Panc1 (cell line): ENCODE measurements around the gene ZNF580.
A peak's percentile ranks its signal among the peaks of the same experiment; 100 is the strongest.

Experiments
- CTCF ChIP-seq: fragments of 450-650 bp; IDR thresholded peaks from 2 replicates; pipeline ENCODE4 v1.5.1; 2017; ENCODE audit warnings: mild to moderate bottlenecking
- POLR2AphosphoS5 ChIP-seq: IDR thresholded peaks from 2 replicates; pipeline ENCODE4 v1.6.1; 2012; ENCODE audit warnings: mild to moderate bottlenecking, low read depth, low read length, moderate library complexity
- REST ChIP-seq, 2 experiments: IDR thresholded peaks; 2 replicates each; pipeline ENCODE4 v1.6.1; 2011 to 2012; ENCODE audit warnings: low read depth in 2 of 2, control low read depth in 1 of 2, low read length in 1 of 2, mild to moderate bottlenecking in 1 of 2, moderate library complexity in 1 of 2; ENCODE audit not compliant: insufficient read depth in 1 of 2
- SIN3A ChIP-seq: IDR thresholded peaks from 2 replicates; pipeline ENCODE4 v1.6.1; 2012; ENCODE audit warnings: low read depth, mild to moderate bottlenecking, low read length, moderate library complexity, borderline replicate concordance; ENCODE audit not compliant: insufficient read depth
- TCF7L2 ChIP-seq: IDR thresholded peaks from 2 replicates; pipeline ENCODE4 v1.6.1; 2011; ENCODE audit warnings: mild to moderate bottlenecking, low read depth, low read length, inconsistent platforms

GRCh38 chr19:55599842-55600661 is 40.8 kb upstream of the ZNF580 start, which contains the start of gene ZNF524:
- TF ChIP-seq CTCF (no peak), POLR2AphosphoS5 (peak; percentile 70), REST (IDR thresholded peaks at IDR 0.05; ENCODE audit: insufficient read depth in 1 of 2, low read depth in 2 of 2, low read length in 1 of 2) (no peak), TCF7L2 (no peak), SIN3A (no peak; the same call in 1 of the 2 replicates)
